Nephron progenitor cell (in vitro differentiated cells): ENCODE measurements around the gene ANGPTL2.
A peak's percentile ranks its signal among the peaks of the same experiment; 100 is the strongest.

Experiments
- DNase-seq: peaks from one replicate; pipeline ENCODE4 v3.0.0; 2021
- H3K27ac Mint-ChIP-seq: 2 replicates; pipeline ENCODE4 v1.8.0; 2021; ENCODE audit warnings: mild to moderate bottlenecking, moderate library complexity, mixed read lengths
- H3K27me3 Mint-ChIP-seq: 2 replicates; pipeline ENCODE4 v1.8.0; 2021; ENCODE audit warnings: mild to moderate bottlenecking, low read depth, mixed read lengths; ENCODE audit not compliant: poor library complexity
- H3K36me3 Mint-ChIP-seq: 2 replicates; pipeline ENCODE4 v1.8.0; 2021; ENCODE audit warnings: low read depth, mixed read lengths
- H3K4me1 Mint-ChIP-seq: 2 replicates; pipeline ENCODE4 v1.8.0; 2021; ENCODE audit warnings: mixed read lengths
- H3K4me3 Mint-ChIP-seq: 2 replicates; pipeline ENCODE4 v1.8.0; 2021; ENCODE audit warnings: mild to moderate bottlenecking, moderate library complexity, mixed read lengths
- H3K9me3 Mint-ChIP-seq: 2 replicates; pipeline ENCODE4 v1.8.0; 2021; ENCODE audit warnings: mild to moderate bottlenecking, moderate library complexity, mixed read lengths
- CTCF ChIP-seq: fragments of 200-600 bp; sonication (generic); IDR thresholded peaks from 2 replicates; pipeline ENCODE4 v1.5.0; 2021; ENCODE audit warnings: antibody characterized with exemption

ANGPTL2 gene

DNA sequence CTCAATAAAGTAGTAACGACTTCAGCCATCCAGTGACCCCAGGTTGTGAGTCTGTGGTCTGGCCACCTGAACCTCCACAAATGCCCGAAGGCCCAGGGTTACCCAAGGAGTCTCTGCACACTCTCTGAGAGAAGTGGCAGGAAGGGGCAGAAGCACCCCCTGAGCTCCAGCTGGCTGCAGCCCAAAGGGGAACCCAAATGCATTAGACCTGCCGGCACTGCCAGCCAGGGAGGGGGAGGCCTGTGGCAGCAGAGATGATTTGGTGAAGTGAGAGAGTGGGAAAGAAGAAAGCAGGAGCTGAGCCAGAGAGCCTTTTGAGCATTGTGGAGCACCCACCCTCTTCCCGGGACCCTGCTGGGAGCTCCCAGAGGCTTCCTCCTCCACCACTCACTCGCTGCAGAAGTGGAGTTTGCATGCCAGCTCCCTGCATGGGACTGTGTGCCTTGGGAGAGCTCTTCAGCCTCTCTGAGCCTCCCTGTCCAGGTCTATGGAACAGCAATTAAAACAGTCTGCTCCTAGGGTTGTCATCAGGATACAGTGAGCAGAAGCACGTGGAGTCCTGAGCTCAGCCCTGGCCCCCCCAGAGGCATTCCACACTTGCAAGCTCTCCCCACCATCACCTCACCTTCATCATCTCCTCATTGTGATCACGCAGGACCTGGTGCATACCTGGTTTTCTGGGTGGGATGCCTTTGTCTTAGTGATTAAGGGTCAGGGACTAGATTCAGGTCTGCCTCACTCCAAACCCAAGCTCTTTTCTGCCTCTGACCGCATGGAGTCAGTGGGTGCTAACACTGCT, 13.8 kb upstream of the ANGPTL2 start:
- no peak overlapping the region for H3K27ac Mint-ChIP-seq
- H3K9me3 Mint-ChIP-seq = no peaks in the 10 kb centered on the region
- no peak overlapping the region for H3K4me3 Mint-ChIP-seq
- no peak for DNase-seq
- peaks cover 60% of the 10 kb centered on the region for H3K4me1 Mint-ChIP-seq
- TF ChIP-seq CTCF = no peak
- H3K36me3 Mint-ChIP-seq = no peaks in the 10 kb centered on the region
- H3K27me3 Mint-ChIP-seq = peaks cover 11% of the 10 kb centered on the region

DNA sequence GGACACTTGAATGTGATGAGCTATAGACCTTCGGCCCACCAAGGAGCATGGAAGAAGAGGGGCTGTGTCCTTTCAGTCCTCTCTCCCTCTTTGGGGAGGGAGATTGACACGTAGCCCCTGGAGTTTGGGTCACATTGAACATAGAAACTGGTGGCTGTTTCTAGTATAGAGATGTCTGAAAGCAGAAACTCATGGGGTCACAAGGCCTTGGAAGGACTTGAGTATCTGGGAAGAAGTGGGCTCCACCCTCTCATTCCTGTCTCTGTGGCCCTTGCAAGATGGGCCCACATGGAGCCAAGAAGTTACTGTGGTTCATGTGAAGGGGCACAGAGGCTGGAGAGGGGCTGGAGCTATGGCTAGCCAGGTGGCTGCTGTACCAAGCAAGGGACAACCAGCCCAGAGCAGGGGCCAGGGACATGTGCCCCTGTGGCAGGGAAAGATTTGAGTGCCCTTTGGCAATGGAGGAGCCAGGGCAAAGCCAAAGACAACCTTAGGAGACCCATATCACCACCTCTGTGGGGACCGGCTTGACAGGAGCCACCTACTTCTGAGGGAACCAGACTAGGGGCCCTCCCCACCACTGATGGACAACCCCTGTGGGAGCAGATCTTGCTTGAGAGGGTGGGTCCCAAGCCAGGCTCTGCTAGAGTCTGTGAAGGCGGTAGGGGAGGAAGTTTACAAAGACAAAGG, 12.8 kb upstream of the ANGPTL2 start:
- Mint-ChIP-seq H3K27me3 (peaks cover 11% of the 10 kb centered on the region), H3K4me1 (peaks cover 63% of the 10 kb centered on the region), H3K36me3 (no peaks in the 10 kb centered on the region), H3K4me3 (no peak overlapping the region), H3K27ac (no peak overlapping the region), H3K9me3 (no peaks in the 10 kb centered on the region)
- no peak for DNase-seq
- no peak for TF ChIP-seq CTCF

- peaks cover 58% of the 10 kb centered on the region for H3K4me1 Mint-ChIP-seq
- H3K9me3 Mint-ChIP-seq = no peaks in the 10 kb centered on the region
- H3K36me3 Mint-ChIP-seq = no peaks in the 10 kb centered on the region
- no peak for DNase-seq
- peak overlapping the region; percentile 61 for H3K27ac Mint-ChIP-seq
- peaks cover 11% of the 10 kb centered on the region for H3K27me3 Mint-ChIP-seq
- peak overlapping the region; percentile 34 for H3K4me3 Mint-ChIP-seq
- no peak for TF ChIP-seq CTCF
Observed at GRCh38 chr9:127133739-127134167, 11.3 kb upstream of the ANGPTL2 start.

DNA sequence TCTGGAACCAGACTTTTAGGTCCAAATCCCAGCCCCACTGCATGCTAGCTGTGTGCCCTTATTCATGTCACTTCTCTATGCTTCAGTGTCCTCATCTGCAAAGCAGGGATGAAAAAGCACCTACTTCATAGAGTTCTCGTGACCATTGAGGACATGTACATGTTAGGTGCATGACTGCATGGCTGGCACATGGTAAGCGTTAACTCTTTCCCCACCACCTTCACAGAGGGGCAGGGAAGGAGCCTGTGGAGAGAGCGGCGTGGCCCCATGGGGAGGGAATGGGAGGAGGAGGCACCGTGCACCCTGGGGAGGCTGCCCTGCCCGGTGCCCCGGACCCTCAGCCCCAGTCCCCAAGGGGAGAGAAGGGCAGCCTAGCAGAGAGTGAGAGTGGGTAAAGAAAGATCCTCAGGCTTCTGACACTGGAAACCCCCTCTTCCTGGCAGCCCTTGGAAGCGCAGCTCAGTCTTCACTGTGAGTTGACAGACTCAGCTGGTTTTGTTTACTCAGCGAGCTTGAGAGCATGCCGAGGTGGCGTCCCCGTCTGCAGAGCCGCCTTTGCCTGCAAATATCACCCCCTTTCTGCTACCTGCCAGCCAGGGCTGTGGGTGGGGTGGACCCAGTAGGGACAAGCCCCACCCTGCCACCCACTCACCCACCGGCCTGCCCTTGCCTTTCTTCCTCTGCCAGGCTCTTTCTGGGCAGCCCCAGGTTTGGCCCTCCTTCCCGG, 10.6 kb upstream of the ANGPTL2 start:
- no peak overlapping the region for H3K27ac Mint-ChIP-seq
- peaks cover 58% of the 10 kb centered on the region for H3K4me1 Mint-ChIP-seq
- peaks cover 8% of the 10 kb centered on the region for H3K27me3 Mint-ChIP-seq
- no peaks in the 10 kb centered on the region for H3K36me3 Mint-ChIP-seq
- DNase-seq = peak; percentile 38
- H3K4me3 Mint-ChIP-seq = no peak overlapping the region
- H3K9me3 Mint-ChIP-seq = no peaks in the 10 kb centered on the region
- no peak for TF ChIP-seq CTCF

- no peak for TF ChIP-seq CTCF
Observed at GRCh38 chr9:127132375-127132774, 9.9 kb upstream of the ANGPTL2 start.

More at GRCh38 chr9:127132375-127132774, 9.9 kb upstream of the ANGPTL2 start:
- no peak for DNase-seq
- Mint-ChIP-seq H3K27ac (no peak overlapping the region), H3K4me3 (no peak overlapping the region), H3K36me3 (no peaks in the 10 kb centered on the region), H3K4me1 (peaks cover 58% of the 10 kb centered on the region), H3K27me3 (peaks cover 5% of the 10 kb centered on the region), H3K9me3 (no peaks in the 10 kb centered on the region)
